GM18873 (cell line): ENCODE results near the gene MAGEB4.

ENCODE experiments used
- ATAC-seq: cut with Tn5 transposase; IDR thresholded peaks from one replicate; pipeline ENCODE4 v1.9.1; 2021; ENCODE audit warnings: mild to moderate bottlenecking, moderate library complexity, moderate number of reproducible peaks; ENCODE audit not compliant: unreplicated experiment, low FRiP score

Gene MAGEB4

GRCh38 chrX:30282527-30282926 lies 40.7 kb downstream of the MAGEB4 start:
- no peak for ATAC-seq

GRCh38 chrX:30283456-30284200 lies 41.8 kb downstream of the MAGEB4 start:
- no peak for ATAC-seq
